ENCODE measurements around the gene RFX7. TPM values are rescaled to one million over a fixed set of nuclear protein-coding genes. Genes with fewer than 3 reads are reported as not detected.
A peak's percentile ranks its signal among the peaks of the same experiment; 100 is the strongest.

RFX7 gene
- total RNA-seq, 1 donor from 2014 or later: 4.4 TPM

GRCh38 chr15:56042982-56043980 lies 200.4 kb downstream of the RFX7 start:
- no peak for DNase-seq

- DNase-seq: no peak
Measured at GRCh38 chr15:56042498-56042897, 201.2 kb downstream of the RFX7 start.

GRCh38 chr15:56042031-56042430 lies 201.6 kb downstream of the RFX7 start:
- no peak for DNase-seq

GRCh38 chr15:56040081-56041035 lies 203.3 kb downstream of the RFX7 start:
- DNase-seq: peak; percentile 97

GRCh38 chr15:56038707-56039106 lies 205.0 kb downstream of the RFX7 start:
- DNase-seq: no peak

GRCh38 chr15:56038015-56038414 lies 205.7 kb downstream of the RFX7 start:
- DNase-seq: no peak

Other genes with a start within 250 kb of the RFX7 start
- gene TEX9, start 121.5 kb upstream of the RFX7 start, total RNA-seq: 0.51 and 0.93 TPM in 2 replicates
- gene MNS1, start 221.3 kb upstream of the RFX7 start, total RNA-seq: under 0.01 and 0.74 TPM in 2 replicates